Measurements from ENCODE around the gene TKTL1. TPM values are rescaled to one million over a fixed set of nuclear protein-coding genes. Genes with fewer than 3 reads are reported as not detected.

The TKTL1 gene
- total and polyA plus RNA-seq, 2 of the 8 experiments (the other 6 are each of a cell fraction or from before 2014, with no cell fraction given): 0.05 TPM; not detected in 1

- Histone ChIP-seq H2BK12ac (ENCODE audit: low read depth, low read length) (no peak overlapping the region), H3K23ac (ENCODE audit: insufficient read length) (no peak overlapping the region), H2BK15ac (ENCODE audit: low read length) (no peak overlapping the region), H4K20me1 (replicated peaks in 1 of 2; ENCODE audit: control insufficient read depth in 1 of 2, insufficient read depth in 2 of 2, low read length in 2 of 2) (no peaks in the 10 kb centered on the region), H3K23me2 (ENCODE audit: low read depth, low read length) (no peaks in the 10 kb centered on the region), H3K27ac (ENCODE audit: low read depth, low read length) (no peak overlapping the region), H4K8ac (ENCODE audit: extremely low read depth, insufficient read depth, low read length) (no peak overlapping the region), H3K9ac (replicated peaks in 1 of 4; ENCODE audit: extremely low read depth in 1 of 4, low read depth in 3 of 4, low read length in 3 of 4) (no peak overlapping the region), H3K4ac (replicated peaks; ENCODE audit: insufficient read length, low read depth, low read length) (no peak overlapping the region), H3K36me3 (ENCODE audit: control insufficient read depth in 2 of 4, insufficient read depth in 4 of 4, low read length in 3 of 4) (no peaks in the 10 kb centered on the region), H2BK5ac (ENCODE audit: low read depth, low read length) (no peak overlapping the region), H2AK5ac (ENCODE audit: low read depth, low read length) (no peak overlapping the region), H3K18ac (ENCODE audit: extremely low read depth, low read length) (no peak overlapping the region), H3K9me3 (ENCODE audit: insufficient read depth in 2 of 2, low read depth in 1 of 2, low read length in 1 of 2) (no peaks in the 10 kb centered on the region), H3K56ac (replicated peaks; ENCODE audit: insufficient read length, low read depth, low read length) (no peak overlapping the region), H2AFZ (ENCODE audit: low read length) (no peak overlapping the region), H3K4me1 (replicated peaks in 1 of 4; ENCODE audit: control insufficient read depth in 3 of 4, insufficient read depth in 4 of 4, low read length in 3 of 4) (no peaks in the 10 kb centered on the region), H3K27me3 (replicated peaks in 1 of 4; ENCODE audit: control insufficient read depth in 3 of 4, extremely low read depth in 1 of 4, insufficient read depth in 3 of 4, low read length in 3 of 4) (no peaks in the 10 kb centered on the region), H3K14ac (ENCODE audit: insufficient read length) (no peak overlapping the region), H3K4me3 (ENCODE audit: extremely low read depth in 1 of 4, insufficient read depth in 2 of 4, low read depth in 3 of 4, low read length in 4 of 4) (no peak overlapping the region), H2BK20ac (ENCODE audit: low read length) (no peak overlapping the region), H2BK120ac (replicated peaks; ENCODE audit: low read depth, low read length) (no peak overlapping the region), H4K91ac (replicated peaks; ENCODE audit: insufficient read length, low read length) (no peak overlapping the region), H4K5ac (ENCODE audit: insufficient read length, low read depth, low read length) (no peak overlapping the region), H3K4me2 (ENCODE audit: insufficient read depth in 1 of 2, low read depth in 2 of 2, low read length in 2 of 2) (no peak overlapping the region), H3K79me2 (ENCODE audit: control insufficient read depth in 1 of 2, insufficient read depth in 2 of 2, low read length in 2 of 2) (no peaks in the 10 kb centered on the region), H3K79me1 (ENCODE audit: low read depth, low read length) (no peaks in the 10 kb centered on the region)
- 94% methylated on average over 5 of the region's 7 CpGs; no CpG with 5 or more reads in 1 of the 2 experiments for WGBS, 2 experiments (ENCODE audit: extremely low coverage in 1 of 2, insufficient coverage in 1 of 2, insufficient read length in 1 of 2, insufficient replicate concordance in 2 of 2, low coverage in 1 of 2, low lambda C conversion rate in 2 of 2, missing lambda C conversion rate in 1 of 2)
- FAIRE-seq (no peak), DNase-seq (ENCODE audit: low read depth in 1 of 2, low spot score in 2 of 2) (no peak)
- TF ChIP-seq SP4 (IDR thresholded peaks at IDR 0.05; ENCODE audit: low read length): no peak
- TF ChIP-seq FOSL1 (IDR thresholded peaks at IDR 0.05; ENCODE audit: insufficient read depth, low read depth, low read length): no peak
- TF ChIP-seq GTF2F1 (IDR thresholded peaks at IDR 0.05; ENCODE audit: borderline replicate concordance, low read depth, low read length): no peak
- no peak for TF ChIP-seq HDAC6 (IDR thresholded peaks at IDR 0.05; ENCODE audit: low read depth, low read length)
- TF ChIP-seq POLR2A (IDR thresholded peaks at IDR 0.05; ENCODE audit: control extremely low read depth in 1 of 2, low read depth in 2 of 2, low read length in 2 of 2): no peak
- TF ChIP-seq RBBP5 (IDR thresholded peaks at IDR 0.05; ENCODE audit: borderline replicate concordance, low read depth, low read length): no peak
- no peak for TF ChIP-seq EGR1 (IDR thresholded peaks at IDR 0.05; ENCODE audit: borderline replicate concordance, low read depth, low read length)
- no peak for TF ChIP-seq TAF7 (optimal IDR thresholded peaks at IDR 0.05; ENCODE audit: borderline replicate concordance, low read depth, low read length)
- no peak for TF ChIP-seq CHD2 (IDR thresholded peaks at IDR 0.05; ENCODE audit: low read length)
- TF ChIP-seq CTCF (IDR thresholded peaks at IDR 0.05; ENCODE audit: control extremely low read depth in 1 of 3, insufficient read depth in 1 of 3, low read depth in 1 of 3, low read length in 3 of 3): no peak
- CTCF ChIA-PET (ENCODE audit: partially characterized antibody): interaction anchor here (1.1 kb wide), 1 partner anchor 9 kb away, joined by 4 read pairs; no protein-coding TSS in a partner anchor
- POLR2A ChIA-PET (ENCODE audit: partially characterized antibody): no interaction called here
Observed at GRCh38 chrX:154321152-154321551, 25.6 kb downstream of the TKTL1 start.
